IMR-90 (cell line): ENCODE data around the gene PSENEN. TPM values are rescaled to one million over a fixed set of nuclear protein-coding genes. Genes with fewer than 3 reads are reported as not detected.
A peak's percentile ranks its signal among the peaks of the same experiment; 100 is the strongest.

ENCODE experiments used
- ATAC-seq: fragments of 200-7000 bp; cut with Tn5 transposase; 2 replicates; pipeline ENCODE4 v1.9.1; 2020; ENCODE audit warnings: low read depth, mild to moderate bottlenecking, moderate library complexity
- BruUV-seq: library from RNA; stranded (reverse); fragments of 400-500 nt; replicated peaks from 2 replicates; lab custom pipeline; 2021; lab: Mats Ljungman, UMichigan
- CTCF ChIA-PET: fragments of 300-600 bp; formaldehyde crosslinking; extraction: SDS; loops from one replicate; lab custom pipeline; 2021; ENCODE audit warnings: antibody characterized with exemption; lab: Yijun Ruan, JAX
- POLR2A ChIA-PET: fragments of 300-600 bp; sonication (Branson Sonifier 250); formaldehyde crosslinking; loops from one replicate; lab custom pipeline; 2022; ENCODE audit warnings: antibody characterized with exemption; ENCODE audit not compliant: unreplicated experiment; lab: Charles Lee
- DNase-seq: peaks from one replicate; pipeline ENCODE4 v3.0.0; 2013
- H2AFZ ChIP-seq: replicated peaks from 2 replicates; pipeline ENCODE3; 2013; ENCODE audit warnings: low read length, mild to moderate bottlenecking; ENCODE audit not compliant: poor library complexity
- H2AK5ac ChIP-seq: 2 replicates; pipeline ENCODE4 v1.6.1; 2013; ENCODE audit warnings: low read depth, low read length, inconsistent platforms
- H2AK9ac ChIP-seq: replicated peaks from 2 replicates; pipeline ENCODE3; 2013; ENCODE audit warnings: mild to moderate bottlenecking, low read depth, low read length, moderate library complexity; ENCODE audit not compliant: poor library complexity
- H2BK120ac ChIP-seq: 2 replicates; pipeline ENCODE4 v1.6.1; 2013; ENCODE audit warnings: low read depth, low read length, inconsistent platforms
- H2BK15ac ChIP-seq: 3 replicates; pipeline ENCODE4 v1.6.1; 2013; ENCODE audit warnings: low read depth, low read length, inconsistent platforms
- H2BK20ac ChIP-seq: 2 replicates; pipeline ENCODE4 v1.6.1; 2013; ENCODE audit warnings: low read depth, mild to moderate bottlenecking, inconsistent platforms, low read length, moderate library complexity
- H2BK5ac ChIP-seq: 2 replicates; pipeline ENCODE4 v1.6.1; 2013; ENCODE audit warnings: mild to moderate bottlenecking, low read depth, low read length, inconsistent platforms; ENCODE audit not compliant: poor library complexity, severe bottlenecking
- H3K14ac ChIP-seq: replicated peaks from 2 replicates; pipeline ENCODE4 v1.6.1; 2013; ENCODE audit warnings: low read depth, low read length, inconsistent platforms
- H3K18ac ChIP-seq: 2 replicates; pipeline ENCODE4 v1.6.1; 2013; ENCODE audit warnings: low read depth, low read length, control low read depth
- H3K23ac ChIP-seq: 2 replicates; pipeline ENCODE4 v1.6.1; 2013; ENCODE audit warnings: low read depth, low read length, inconsistent platforms
- H3K27ac ChIP-seq: 2 replicates; pipeline ENCODE4 v1.5.1; 2013; ENCODE audit warnings: mild to moderate bottlenecking, control low read depth, low read length; ENCODE audit not compliant: insufficient read depth
- H3K27me3 ChIP-seq: 2 replicates; pipeline ENCODE4 v1.6.1; 2013; ENCODE audit warnings: low read length; ENCODE audit not compliant: control insufficient read depth, insufficient read depth
- H3K36me3 ChIP-seq: 2 replicates; pipeline ENCODE4 v1.6.1; 2013; ENCODE audit warnings: low read length, mixed read lengths; ENCODE audit not compliant: control insufficient read depth, insufficient read depth
- H3K4ac ChIP-seq: 2 replicates; pipeline ENCODE4 v1.6.1; 2013; ENCODE audit warnings: low read depth, low read length, inconsistent platforms
- H3K4me1 ChIP-seq: 2 replicates; pipeline ENCODE4 v1.6.1; 2013; ENCODE audit warnings: low read length, mixed read lengths; ENCODE audit not compliant: control insufficient read depth, insufficient read depth
- H3K4me2 ChIP-seq: 2 replicates; pipeline ENCODE4 v1.6.1; 2013; ENCODE audit warnings: low read depth, mild to moderate bottlenecking, control low read depth, low read length, moderate library complexity
- H3K4me3 ChIP-seq: 2 replicates; pipeline ENCODE4 v1.5.1; 2013; ENCODE audit warnings: low read depth, mild to moderate bottlenecking, control low read depth, low read length, moderate library complexity; ENCODE audit not compliant: insufficient read depth
- H3K56ac ChIP-seq: 2 replicates; pipeline ENCODE4 v1.6.1; 2013; ENCODE audit warnings: low read length, inconsistent platforms; ENCODE audit not compliant: insufficient read depth; ENCODE audit errors: extremely low read depth
- H3K79me1 ChIP-seq, 2 experiments: 2 replicates each; pipeline ENCODE4 v1.6.1; 2013; ENCODE audit warnings: low read length in 2 of 2, inconsistent platforms in 1 of 2, low read depth in 1 of 2
- H3K9ac ChIP-seq: 2 replicates; pipeline ENCODE4 v1.6.1; 2013; ENCODE audit warnings: low read depth, low read length, control low read depth
- H3K9me1 ChIP-seq: 2 replicates; pipeline ENCODE4 v1.6.1; 2013; ENCODE audit warnings: low read length, inconsistent platforms; ENCODE audit not compliant: insufficient read depth
- H3K9me3 ChIP-seq: 2 replicates; pipeline ENCODE4 v1.6.1; 2013; ENCODE audit warnings: low read length; ENCODE audit not compliant: control insufficient read depth, insufficient read depth
- H4K20me1 ChIP-seq: 2 replicates; pipeline ENCODE4 v1.6.1; 2013; ENCODE audit warnings: low read length, inconsistent platforms; ENCODE audit not compliant: insufficient read depth
- H4K5ac ChIP-seq: 2 replicates; pipeline ENCODE4 v1.6.1; 2013; ENCODE audit warnings: mild to moderate bottlenecking, low read depth, low read length, control low read depth
- H4K8ac ChIP-seq, 2 experiments: 2 replicates each; pipeline ENCODE4 v1.6.1; 2013; ENCODE audit warnings: low read depth in 2 of 2, low read length in 2 of 2, control low read depth in 1 of 2, inconsistent platforms in 1 of 2
- H4K91ac ChIP-seq: 2 replicates; pipeline ENCODE4 v1.6.1; 2013; ENCODE audit warnings: low read depth, low read length, inconsistent platforms; ENCODE audit not compliant: insufficient read depth
- MAFK ChIP-seq: IDR thresholded peaks from 2 replicates; pipeline ENCODE4 v1.6.1; 2012; ENCODE audit warnings: low read depth, low read length, improper control_type of control experiment
- NFE2L2 ChIP-seq: fragments of 150-350 bp; IDR thresholded peaks from 2 replicates; pipeline ENCODE4 v1.6.1; 2016; ENCODE audit warnings: low read depth, mild to moderate bottlenecking, low read length
- POLR2A ChIP-seq: IDR thresholded peaks from 2 replicates; pipeline ENCODE4 v1.6.1; 2012; ENCODE audit warnings: mild to moderate bottlenecking, low read depth, low read length
- WGBS, 2 experiments: methylation state at CpG; one replicate each; pipeline versions ENCODE4 v1.1.5 to v1.1.7; 2013; ENCODE audit warnings: missing lambda C conversion rate in 2 of 2; ENCODE audit not compliant: insufficient read length in 1 of 2; ENCODE audit errors: extremely low coverage in 2 of 2; 5-methylcytosine and 5-hydroxymethylcytosine counted together
- dilution Hi-C: fragments of 300-500 bp; cut with HindIII; formaldehyde crosslinking; loops from one replicate; pipeline ENCODE4 v1.14.3; 2018; ENCODE audit warnings: low sequenced_read_pairs; ENCODE audit not compliant: unreplicated experiment
- in situ Hi-C: fragments of 300-500 bp; cut with MboI; formaldehyde crosslinking; loops from 3 replicates; pipeline ENCODE4 v1.14.3; 2019; ENCODE audit warnings: low sequenced_read_pairs, inconsistent platforms, mixed read lengths
- intact Hi-C: fragments of 100-400 bp; cut with micrococcal nuclease; formaldehyde crosslinking; loops from 2 replicates; pipeline ENCODE4 v1.10.0; 2022
- polyA plus RNA-seq, 3 experiments: library from polyadenylated mRNA; depleted of rRNA; stranded (reverse); fragments of >200 nt; gene quantifications; 2 replicates each; pipeline ENCODE4 v1.2.3, GENCODE V29; 2012; ENCODE audit warnings: low replicate concordance in 1 of 3
- total RNA-seq: library from RNA; depleted of rRNA; stranded (reverse); fragments of >200 nt; gene quantifications from 2 replicates; pipeline ENCODE4 v1.2.3, GENCODE V29; 2012

PSENEN gene
- total and polyA plus RNA-seq, 2 of the 4 experiments (the other 2 are of a cell fraction): 9.0 to 47.0 TPM

DNA sequence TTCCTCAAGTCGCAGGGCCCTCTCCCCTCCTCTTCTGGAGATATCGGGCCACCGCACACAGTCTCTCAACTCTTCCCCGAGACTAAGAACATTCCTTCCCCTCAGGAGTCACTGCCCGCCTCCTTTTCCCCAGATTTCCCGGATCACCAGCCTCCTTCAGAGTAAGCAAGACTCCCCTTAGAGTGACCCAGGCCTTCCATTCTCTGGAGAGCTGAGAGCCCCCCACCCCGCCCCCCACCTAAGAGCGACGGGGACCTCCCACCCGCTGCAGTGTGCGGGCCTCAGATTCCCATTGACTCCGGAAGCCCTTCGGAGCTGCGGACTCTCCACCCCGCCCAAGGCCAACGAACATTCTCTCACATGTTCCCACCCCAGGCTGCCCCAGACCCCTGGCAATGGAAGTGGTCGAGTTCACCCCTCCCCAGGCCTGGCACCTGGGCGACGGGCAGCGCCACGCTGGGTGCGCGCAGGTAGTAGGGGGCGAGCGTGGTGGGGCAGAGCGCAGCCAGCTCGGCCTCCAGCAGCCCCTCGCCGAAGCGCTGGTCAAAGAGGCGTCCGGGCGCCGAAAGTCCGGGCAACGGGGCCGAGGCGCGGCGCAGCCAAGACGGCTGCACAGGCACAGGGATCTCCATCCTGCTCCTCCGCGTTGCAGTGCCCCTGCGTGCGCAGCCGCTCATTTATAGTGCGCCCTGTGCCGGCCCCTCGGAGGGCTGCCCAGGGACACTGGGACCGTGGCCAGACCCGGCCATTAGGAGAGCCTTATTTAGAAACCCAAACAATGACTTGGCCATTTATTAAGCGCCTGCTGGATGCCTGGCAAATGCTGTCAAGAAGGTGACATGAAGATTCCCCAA is 11.2 kb downstream of the PSENEN start, which contains the start of gene HSPB6:
Gene HSPB6, minus strand, starts transcription at position 653 of the 854 bp plus-strand sequence. Its CDS starts 21 bp downstream, at position 632.
- ChIA-PET POLR2A (interaction anchor here (0.6 to 1.0 kb wide), 2 partner anchors 9 to 488 kb away, joined by 4 to 5 read pairs; partner anchors contain the start of gene LIN37), CTCF (interaction anchor here (0.6 kb wide), 1 partner anchor 175 kb away, joined by 3 read pairs; no protein-coding TSS in a partner anchor)
- peak within 1 kb of the TSS; percentile 84 for H3K56ac ChIP-seq
- peaks cover 6% of the 10 kb centered on the region; the same call in 1 of the 2 replicates for H4K20me1 ChIP-seq
- in situ Hi-C loops (no loop called here), dilution Hi-C loops (no loop called here), intact Hi-C loops (loop anchor here (5.0 kb wide), 1 partner anchor 176 kb away; no protein-coding TSS in a partner anchor)
- DNase-seq (peak; percentile 72), ATAC-seq (peak; percentile 26)
- H3K27me3 ChIP-seq: no peaks in the 10 kb centered on the region
- H2BK120ac ChIP-seq: peak within 1 kb of the TSS; percentile 92
- H2BK15ac ChIP-seq: peak within 1 kb of the TSS; percentile 59; the same call in 1 of the 3 replicates
- peak within 1 kb of the TSS; percentile 74 for H3K18ac ChIP-seq
- peaks cover 33% of the 10 kb centered on the region for H3K36me3 ChIP-seq
- peaks cover 35 to 68% of the 10 kb centered on the region in 2 experiments for H3K79me1 ChIP-seq
- H2AFZ ChIP-seq: peak within 1 kb of the TSS; percentile 96
- H3K4ac ChIP-seq: peak within 1 kb of the TSS; percentile 91
- H2BK20ac ChIP-seq: peak within 1 kb of the TSS; percentile 43; the same call in 1 of the 2 replicates
- H3K4me3 ChIP-seq: peak within 1 kb of the TSS; percentile 50
- 5% methylated on average over 24 of the region's 52 CpGs; no CpG with 5 or more reads in 1 of the 2 experiments for WGBS, 2 experiments
- no TSS peak for BruUV-seq
- peak within 1 kb of the TSS; percentile 78 to 94 for H4K8ac ChIP-seq
- H3K4me2 ChIP-seq: peak within 1 kb of the TSS; percentile 93
- H3K9me3 ChIP-seq: no peaks in the 10 kb centered on the region
- peaks cover 20% of the 10 kb centered on the region; the same call in 1 of the 2 replicates for H3K9me1 ChIP-seq
- peak within 1 kb of the TSS; percentile 94 for H3K23ac ChIP-seq
- H2AK5ac ChIP-seq: peak within 1 kb of the TSS; percentile 91
- peak within 1 kb of the TSS; percentile 95 for H2AK9ac ChIP-seq
- peak within 1 kb of the TSS; percentile 97 for H3K27ac ChIP-seq
- H3K9ac ChIP-seq: peak within 1 kb of the TSS; percentile 90
- peaks cover 13% of the 10 kb centered on the region for H3K4me1 ChIP-seq
- H3K14ac ChIP-seq: peak within 1 kb of the TSS; percentile 88
- peak within 1 kb of the TSS; percentile 92 for H4K91ac ChIP-seq
- H4K5ac ChIP-seq: peak within 1 kb of the TSS; percentile 89
- TF ChIP-seq POLR2A: peak; percentile 87
- no peak for TF ChIP-seq MAFK
- TF ChIP-seq NFE2L2: peak; percentile 39
- peak within 1 kb of the TSS; percentile 96 for H2BK5ac ChIP-seq
